Measurements from ENCODE around the gene CHST13. TPM values are rescaled to one million over a fixed set of nuclear protein-coding genes. Genes with fewer than 3 reads are reported as not detected.

Gene CHST13
- total RNA-seq, 1 donor from 2014 or later, result 0.45 TPM

DNA sequence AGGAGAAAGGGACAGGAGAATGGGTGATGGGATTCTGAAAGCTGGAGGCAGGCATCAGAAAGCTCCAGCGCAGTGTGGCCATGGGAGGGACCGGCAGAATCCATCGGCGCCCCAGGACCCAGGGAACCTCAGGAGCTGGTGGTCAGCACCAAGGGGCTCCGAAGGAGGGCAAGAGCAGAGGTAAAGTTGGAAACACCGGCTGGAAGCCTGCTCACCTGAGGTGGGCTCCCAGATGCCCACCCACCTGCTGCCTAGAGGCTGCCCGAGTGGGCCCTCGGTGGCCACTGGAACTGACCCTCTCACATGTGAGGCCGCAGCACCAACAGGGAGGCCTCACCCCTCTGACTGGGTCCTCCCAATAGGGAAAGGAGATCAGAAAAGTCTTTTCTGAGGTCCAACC, 38.0 kb upstream of the CHST13 start:
- DNase-seq (no peak), ATAC-seq (no peak)
- intact Hi-C loops (cut with micrococcal nuclease), result no loop called here

DNA sequence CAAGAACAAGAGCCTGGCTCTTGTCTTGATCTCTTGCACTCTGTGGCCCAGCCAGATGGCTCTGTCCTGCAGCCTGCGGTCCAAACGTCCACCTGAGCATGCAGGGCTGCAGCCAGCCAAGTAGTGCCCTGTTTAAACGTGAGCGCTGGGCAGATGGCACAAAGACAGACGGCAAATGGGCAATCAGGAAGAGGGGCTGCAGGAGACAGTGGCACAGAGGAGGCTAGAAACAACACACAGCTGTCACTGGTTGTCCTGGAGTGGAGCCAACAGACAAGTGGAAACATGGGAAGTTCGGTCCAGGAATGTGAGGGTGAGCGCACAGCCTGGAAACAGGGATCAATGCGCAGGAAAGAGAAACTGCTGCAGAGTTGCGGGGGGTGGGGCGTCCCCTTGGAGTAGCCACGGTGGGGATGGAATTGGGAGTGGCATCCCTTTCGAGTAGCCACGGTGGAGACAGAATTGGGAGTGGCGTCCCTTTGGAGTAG, 37.6 kb upstream of the CHST13 start:
- no peak for ATAC-seq
- no peak for DNase-seq
- intact Hi-C loops (cut with micrococcal nuclease), result no loop called here

DNA sequence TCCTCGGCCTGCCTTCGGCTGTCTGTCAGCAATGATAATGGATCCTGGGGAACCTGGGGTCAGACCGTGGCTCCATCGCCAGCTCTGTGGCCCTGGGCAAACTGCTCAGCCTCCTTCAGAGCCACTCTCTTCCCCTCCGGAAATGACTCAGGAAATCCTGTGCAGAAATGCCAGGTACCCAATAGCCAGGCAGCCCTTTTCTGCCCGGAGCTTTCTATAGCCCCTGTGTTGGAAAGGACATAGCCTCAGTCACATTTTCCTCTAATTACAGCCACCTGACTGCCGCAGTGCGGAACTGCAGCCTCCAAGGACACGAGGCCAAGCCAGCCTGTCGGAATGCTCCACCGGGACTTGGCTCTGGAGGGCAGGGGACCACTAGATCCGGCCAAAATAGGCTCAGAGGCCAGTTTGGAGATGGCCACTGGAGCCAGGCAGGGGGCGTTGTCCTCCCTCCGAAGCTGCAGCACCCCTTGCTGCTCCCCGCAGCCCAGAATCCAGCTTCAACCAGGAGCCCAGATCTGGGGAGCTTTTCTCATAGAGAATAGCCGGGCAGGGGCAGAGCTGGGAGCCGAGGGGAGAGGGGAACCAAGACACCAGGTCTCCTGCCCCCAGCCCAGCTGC, 36.7 kb upstream of the CHST13 start:
- ATAC-seq (peak; percentile 73), DNase-seq (no peak)
- intact Hi-C loops (cut with micrococcal nuclease), result no loop called here

DNA sequence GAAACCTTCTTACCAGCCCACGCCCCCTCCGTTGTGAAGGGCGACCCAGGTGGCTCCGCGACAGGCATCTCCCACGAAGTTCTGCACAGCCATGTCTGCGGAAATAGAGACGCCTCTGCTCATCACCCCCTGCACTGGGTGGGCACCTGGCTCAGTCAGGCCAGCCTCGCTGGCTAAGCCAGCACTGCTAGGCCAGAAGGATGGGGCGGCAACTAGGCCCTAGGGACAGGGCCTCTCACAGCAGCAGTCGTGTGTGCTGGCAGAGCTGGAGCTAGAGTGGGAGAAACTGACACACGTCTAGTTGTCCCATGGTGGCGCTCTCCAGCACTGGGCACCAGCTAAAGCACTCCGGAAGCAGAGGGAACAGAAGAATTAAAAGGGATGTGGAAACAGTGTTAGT, 35.8 kb upstream of the CHST13 start:
- DNase-seq (no peak), ATAC-seq (no peak)
- intact Hi-C loops (cut with micrococcal nuclease), result no loop called here

DNA sequence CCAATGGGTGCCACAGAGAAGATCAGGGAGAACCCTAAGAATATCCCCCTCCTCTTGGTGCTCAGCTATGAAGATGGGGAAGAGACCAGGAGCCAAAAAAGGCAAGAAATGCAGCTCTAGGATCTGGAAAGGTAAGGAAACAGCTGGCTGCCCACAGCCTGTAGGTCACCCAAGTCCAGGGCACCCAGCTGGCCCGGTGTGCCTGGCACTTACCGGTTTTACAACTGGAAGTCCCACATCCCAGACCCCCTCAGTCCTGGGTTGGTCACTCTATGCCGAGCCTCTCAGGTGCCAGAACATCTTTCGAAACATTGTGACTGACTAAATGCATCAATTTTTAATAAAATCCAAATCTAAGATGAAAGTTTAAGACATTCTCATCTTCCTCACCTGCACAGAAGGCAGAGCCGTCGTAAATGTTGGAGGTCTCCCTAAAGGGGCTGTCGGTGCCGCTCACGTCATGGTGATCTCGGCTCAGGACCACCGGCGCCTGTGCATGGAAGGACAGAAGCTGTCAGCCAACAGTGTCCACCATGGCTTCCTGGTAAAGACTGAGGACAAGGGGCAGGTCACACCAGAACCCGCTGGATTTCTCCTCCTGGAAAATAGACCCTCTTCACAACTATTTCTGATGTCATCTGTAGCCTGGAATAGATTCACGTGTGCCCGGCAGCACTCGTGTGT, 34.9 kb upstream of the CHST13 start:
- DNase-seq, result no peak
- intact Hi-C loops (cut with micrococcal nuclease), result no loop called here
- ATAC-seq, result no peak

DNA sequence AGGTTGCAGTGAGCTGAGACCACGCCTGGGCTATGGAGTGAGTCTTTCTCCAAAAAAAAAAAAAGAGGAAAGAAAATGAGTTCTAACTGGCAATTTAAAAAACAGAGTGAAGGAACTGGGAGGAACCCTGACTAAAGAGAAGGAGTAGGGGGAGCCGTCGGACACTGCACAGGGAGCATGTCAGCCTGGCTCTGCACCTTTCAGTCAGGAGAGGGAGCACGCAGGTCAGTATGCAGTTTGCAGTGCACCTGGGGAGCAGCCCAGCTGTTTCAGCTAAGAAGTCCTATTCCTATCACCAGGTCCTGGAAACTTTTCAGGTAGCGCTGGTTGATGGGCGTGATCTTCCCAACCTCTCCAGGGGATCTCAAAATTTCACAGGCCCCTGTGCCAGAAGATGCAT, 33.3 kb upstream of the CHST13 start:
- intact Hi-C loops (cut with micrococcal nuclease), result no loop called here
- ATAC-seq (no peak), DNase-seq (no peak)

DNA sequence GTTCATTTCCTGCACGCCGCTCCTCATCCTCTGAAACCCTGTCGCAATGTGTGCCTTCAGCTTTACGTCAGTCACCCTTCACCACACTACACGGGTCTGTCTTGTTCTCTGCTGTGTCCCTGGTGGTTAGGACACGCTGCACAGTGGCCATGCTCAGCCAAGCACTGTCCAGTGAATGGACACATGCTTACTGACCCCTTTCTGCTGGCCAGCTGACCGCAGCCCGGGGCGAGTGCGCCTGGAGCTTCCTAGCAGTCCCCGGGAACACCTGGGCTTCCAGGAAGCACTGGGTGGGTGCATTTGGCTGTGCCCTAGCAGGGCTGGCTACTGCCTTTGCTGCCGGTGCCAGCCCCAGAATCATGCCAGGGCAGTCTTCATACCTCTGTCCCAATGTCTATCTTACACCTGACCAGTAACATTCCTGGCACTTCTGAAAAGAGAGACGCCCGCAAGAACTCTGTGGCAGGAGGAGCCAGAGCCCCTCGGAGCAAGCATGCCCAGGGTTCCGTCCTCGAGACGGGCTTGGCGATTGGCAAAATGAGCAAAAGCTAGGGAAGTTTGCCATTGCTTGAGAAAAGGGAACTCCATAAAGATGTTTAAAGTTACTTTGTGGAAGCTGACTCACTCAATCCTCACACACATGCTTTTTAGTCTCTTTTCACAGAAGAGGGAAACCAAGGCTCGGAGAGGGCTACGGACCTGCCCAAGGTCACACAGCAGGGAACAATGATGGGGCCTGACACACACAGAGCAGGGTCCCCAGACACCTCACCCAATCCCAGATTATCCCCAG, 32.5 kb upstream of the CHST13 start:
- intact Hi-C loops (cut with micrococcal nuclease), result no loop called here
- DNase-seq, result no peak
- no peak for ATAC-seq

DNA sequence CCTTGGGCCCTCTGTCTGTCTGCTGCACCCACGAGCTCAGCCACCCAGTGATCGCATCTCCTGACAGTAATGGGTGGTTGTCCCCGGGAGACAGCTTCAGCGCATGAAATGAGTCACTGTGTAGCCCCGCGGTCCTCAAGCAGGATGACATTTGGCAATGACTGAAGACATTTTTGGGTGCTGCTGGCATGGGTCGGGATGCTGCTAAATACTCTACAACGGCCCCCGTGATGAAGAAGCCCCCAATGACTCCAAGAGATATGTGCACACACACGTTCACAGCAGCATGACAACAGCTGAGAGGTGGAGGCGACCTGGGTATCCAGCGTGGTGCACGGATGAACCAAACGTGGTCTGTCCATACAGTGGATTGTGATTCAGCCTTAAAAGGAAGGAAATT, 30.9 kb upstream of the CHST13 start:
- ATAC-seq (no peak), DNase-seq (no peak)
- intact Hi-C loops (cut with micrococcal nuclease), result no loop called here

DNA sequence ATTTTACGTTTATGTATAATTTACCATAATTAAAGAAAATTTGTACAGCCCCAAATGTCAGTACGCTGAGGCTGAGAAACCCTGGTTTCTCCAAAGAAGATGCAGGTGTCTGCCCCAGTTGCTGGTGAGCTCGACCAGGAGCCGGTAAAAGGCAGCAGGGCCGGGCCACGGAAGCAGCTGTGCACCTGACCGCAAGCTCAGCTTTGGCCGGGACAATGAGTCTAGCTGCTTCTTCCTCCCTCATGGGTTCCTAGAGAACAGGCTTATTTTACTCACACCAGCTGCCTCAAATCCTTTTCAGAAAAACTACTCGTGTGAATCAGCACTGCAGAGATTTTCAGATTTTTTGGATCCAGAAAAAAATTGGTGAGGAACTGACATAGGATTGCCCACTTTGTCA, 30.2 kb upstream of the CHST13 start:
- no peak for DNase-seq
- no peak for ATAC-seq
- intact Hi-C loops (cut with micrococcal nuclease), result no loop called here

DNA sequence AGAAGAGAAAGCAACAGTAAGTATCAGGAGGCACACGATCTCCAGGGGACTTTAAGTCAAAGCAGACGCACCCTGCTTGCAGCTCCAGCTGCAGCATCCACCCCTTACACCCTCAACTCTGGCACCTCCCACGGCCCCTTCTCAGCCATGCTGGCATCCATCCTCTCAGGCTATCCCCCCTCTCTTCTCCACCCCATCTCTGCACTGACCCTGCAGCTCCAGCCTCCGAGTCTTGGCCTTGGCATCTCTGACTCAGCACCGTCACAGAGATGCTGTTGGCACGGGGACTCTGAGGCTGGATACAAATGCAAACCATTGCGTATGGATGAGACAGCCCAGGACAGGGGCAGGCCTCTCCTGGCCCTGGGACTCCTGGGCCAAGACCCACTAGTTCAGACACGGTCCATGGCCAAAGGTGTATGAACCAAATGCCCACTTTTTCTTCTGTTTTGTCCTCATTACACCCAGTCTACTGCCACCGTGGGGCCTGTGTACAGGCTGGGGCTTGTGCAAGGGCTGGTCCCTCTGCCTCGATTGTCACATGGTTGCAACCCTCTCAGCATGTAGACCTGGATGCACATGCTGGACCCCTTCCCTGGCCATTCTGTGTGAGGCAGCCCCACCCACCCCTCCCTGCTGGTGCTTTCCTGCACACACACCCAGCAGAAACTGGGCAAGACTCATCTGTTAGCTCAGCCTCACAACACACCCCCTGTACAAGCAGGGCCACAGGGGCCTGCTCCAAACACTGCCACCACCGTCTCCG, 29.6 kb upstream of the CHST13 start:
- intact Hi-C loops (cut with micrococcal nuclease), result no loop called here
- no peak for DNase-seq
- ATAC-seq, result no peak

DNA sequence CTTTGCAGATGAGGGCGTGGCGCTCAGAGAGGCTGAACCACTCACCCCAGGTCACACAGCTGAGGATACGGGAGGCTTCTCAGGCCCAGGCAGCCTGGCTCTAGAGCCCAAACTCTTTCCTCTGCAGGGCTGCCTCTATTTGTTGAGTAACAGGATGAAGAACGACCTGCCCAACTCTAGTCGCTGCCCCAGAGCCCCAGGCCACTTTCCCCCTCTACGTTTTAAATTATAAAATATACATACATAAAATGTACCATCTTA, 29.1 kb upstream of the CHST13 start:
- DNase-seq, result no peak
- no peak for ATAC-seq
- intact Hi-C loops (cut with micrococcal nuclease), result no loop called here

DNA sequence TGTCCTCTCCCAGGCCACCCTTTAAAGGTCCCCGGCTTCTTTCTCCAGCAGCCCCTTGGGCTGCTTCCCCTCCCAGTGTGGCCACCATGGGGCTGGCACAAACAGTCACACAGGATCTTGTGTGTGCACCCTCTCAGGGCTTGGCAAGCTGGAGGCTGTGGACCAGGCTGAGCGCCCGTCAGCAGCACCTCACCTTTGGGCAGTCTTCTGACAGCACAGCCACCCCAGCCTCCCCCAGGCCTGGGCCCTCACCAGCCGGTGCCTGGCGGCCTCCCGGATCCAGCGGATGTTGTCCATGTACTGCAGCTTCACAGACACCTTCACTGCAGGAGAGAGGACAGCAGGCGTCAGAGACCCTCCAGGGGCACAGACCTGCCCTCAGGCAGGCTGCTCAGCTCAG, 28.2 kb upstream of the CHST13 start:
- intact Hi-C loops (cut with micrococcal nuclease), result no loop called here
- ATAC-seq, result no peak
- DNase-seq, result no peak

DNA sequence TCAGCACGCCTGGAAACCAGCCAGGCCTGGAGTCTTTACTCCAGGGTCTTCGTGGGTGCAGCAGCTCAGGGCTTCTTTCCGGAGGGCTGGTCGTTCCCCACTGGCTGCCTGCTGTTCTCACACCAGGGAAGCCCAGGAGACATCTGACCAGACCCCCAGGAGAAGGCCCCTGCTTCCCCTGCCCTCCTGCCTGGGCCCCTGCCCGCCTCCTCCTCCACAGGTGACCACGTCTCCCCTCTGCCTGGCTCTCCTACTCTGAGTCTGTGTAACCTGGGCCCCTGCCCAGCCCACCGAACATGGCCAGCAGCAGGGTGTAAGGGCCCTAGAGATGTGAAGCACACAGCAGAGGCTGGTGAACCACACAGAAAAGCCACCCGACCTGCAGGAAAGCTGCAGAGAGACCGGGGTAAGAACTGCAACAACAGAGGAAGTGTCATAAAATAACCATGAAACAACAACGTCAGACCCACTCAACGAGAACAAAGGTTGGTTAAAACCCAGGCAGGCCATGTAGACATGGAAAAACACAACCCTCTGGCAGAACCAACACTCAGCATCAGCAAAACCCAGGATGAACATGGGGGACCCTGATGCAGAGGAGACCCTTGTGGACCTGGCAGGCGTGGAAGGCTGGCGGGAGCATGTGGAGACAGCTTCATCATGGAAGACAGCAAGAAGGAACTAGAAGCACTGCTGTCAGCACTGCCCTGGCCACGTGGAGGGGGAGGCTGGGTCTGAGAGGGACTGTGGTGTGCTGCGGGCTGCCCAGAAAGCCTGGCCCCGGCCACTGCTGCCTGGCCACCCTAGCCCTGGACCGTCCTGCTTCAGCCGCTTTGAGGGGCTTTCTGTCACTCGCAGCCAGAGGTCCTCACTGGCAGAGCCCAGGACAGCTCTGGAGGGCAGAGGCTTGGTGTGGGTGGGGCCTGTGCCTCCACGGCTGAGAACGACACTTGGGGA, 26.8 kb upstream of the CHST13 start:
- intact Hi-C loops (cut with micrococcal nuclease), result no loop called here
- no peak for DNase-seq
- no peak for ATAC-seq

DNA sequence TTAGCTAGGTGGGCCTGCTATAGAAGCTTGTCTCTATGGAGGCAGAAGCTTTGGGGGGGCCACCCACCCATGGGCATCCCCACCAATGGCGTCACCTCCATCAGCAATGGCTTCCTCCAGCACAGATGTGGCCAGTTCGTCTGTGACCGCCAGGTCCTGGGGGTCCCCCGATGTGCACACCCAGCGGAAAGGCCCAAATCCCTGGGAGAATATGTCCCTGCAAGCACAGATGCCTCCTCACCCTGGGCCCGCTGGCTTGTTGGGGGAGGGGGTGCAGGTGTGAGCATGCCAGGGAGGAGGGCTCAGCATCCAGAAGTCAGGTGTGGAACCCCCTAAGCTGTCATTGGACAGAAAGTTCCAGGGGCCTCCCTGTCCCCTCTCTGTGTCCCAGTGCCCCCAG, 26.0 kb upstream of the CHST13 start:
- ATAC-seq (no peak), DNase-seq (no peak)
- intact Hi-C loops (cut with micrococcal nuclease), result no loop called here

DNA sequence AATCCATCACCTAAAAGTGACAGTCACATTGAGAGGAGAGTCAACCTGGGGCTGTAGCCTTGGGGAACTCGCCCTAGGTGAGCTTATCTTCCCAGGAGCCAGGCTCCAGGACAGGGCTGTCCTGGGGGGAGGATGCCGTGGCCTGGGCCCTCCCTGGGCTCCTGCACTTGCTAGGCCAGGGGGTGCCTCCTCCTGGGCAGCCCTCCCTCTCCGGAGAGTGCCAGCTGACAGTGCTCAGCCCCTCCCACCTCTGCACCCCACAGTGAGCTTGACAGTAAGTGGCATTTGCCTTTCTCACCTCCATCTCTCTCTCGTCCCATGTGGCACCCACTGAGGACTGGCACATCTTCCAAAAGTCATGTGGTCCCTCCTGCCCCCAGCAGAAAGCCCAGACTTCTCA, 25.5 kb upstream of the CHST13 start:
- intact Hi-C loops (cut with micrococcal nuclease), result no loop called here
- DNase-seq, result no peak
- ATAC-seq, result no peak

DNA sequence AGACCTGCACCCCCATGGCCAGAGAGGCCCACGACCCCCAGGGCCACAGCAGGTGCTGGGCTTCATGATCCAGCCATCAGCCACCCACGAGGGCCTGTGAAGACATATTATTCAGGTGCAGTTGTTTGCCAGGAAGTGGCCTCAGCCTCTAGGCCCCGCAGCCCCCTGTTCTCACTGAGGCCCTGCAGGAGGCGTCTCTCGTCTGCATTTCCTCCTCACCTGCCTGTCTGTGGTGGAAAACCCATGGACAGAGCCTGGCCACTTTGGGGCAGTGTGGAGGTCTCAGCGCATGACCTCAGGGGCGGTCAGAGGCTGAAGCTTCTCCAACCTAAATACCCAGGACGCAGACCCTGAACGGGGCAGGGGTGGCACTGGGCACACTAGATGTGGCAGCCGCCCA, 25.0 kb upstream of the CHST13 start:
- no peak for ATAC-seq
- no peak for DNase-seq
- intact Hi-C loops (cut with micrococcal nuclease), result no loop called here

DNA sequence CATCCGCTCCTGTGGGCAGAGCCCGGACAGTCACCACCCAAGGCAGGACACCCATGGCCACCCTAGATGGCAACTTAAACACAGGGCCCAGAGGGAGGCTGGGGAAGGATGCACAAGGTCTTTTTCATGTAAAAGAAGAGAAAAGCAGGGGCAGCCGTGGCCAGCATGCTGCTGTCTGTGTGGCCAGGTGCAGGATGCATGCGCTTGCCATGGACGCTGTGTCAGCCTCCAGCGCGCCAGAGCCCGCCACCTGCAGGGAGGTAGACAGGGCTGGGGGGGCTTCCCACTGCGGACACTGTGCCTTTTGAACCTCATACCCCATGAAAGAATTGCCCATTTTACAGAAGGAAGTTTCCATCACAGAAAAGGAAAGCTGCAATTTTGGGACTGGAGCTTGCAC, 24.6 kb upstream of the CHST13 start:
- DNase-seq (no peak), ATAC-seq (no peak)
- intact Hi-C loops (cut with micrococcal nuclease), result no loop called here

DNA sequence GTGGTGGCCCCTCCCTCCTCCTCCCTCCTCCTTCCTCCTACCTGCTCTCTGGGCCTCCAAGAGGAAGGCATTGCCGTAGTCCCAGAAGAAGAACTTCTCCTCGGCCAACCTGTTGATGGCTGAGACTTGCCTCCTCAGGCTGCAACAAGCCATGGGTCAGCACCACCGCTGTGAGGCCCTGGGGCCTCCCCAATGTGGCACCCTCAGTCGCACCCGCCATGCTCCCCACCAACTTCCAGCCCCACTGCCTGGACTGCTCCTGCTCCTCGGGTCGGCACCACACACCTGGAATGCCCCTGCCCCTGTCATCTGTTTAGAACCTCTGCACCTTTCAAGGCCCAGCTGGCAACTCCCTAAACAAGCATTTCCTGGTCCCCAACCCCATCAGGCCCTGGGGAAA, 23.9 kb upstream of the CHST13 start:
- intact Hi-C loops (cut with micrococcal nuclease), result no loop called here
- DNase-seq (no peak), ATAC-seq (no peak)

DNA sequence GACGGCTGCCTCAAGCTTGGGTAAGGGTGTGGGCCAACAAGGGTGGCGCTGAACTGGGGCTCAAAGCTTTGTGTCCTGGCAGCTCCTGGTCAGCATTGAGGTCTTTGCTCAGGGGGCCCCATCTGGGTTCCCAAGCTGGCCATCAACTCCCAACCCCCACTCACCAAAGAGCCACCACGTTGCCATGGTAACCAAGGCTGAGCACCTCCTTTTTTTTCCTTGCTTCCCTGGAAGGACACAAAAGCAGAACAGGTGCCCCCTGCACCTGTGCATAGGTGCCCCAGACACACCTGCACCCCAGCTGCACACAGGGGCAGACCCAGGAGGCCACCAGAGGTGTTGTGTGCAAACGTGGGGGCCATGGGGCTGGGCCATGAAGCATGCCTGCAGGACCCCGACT, 22.9 kb upstream of the CHST13 start:
- ATAC-seq (no peak), DNase-seq (no peak)
- intact Hi-C loops (cut with micrococcal nuclease), result no loop called here
